Stimulated activated CD8-positive, alpha-beta memory T cell treated with anti-CD3 and anti-CD28 coated beads, Interleukin-15, amount 100 ng/mL, for 48 hours (primary cell): Measurements from ENCODE around the gene RAET1G.
"Not testable (repeated sequence)": the region's sequence is repeated elsewhere in the genome, so short reads cannot be mapped to it uniquely, and the experiment has no call there.

ENCODE experiments used
- DNase-seq, 2 donors: peaks; one replicate each; pipeline ENCODE4 v3.0.0-alpha.2; 2020; ENCODE audit warnings: low read depth in 2 of 2

The RAET1G gene

DNA sequence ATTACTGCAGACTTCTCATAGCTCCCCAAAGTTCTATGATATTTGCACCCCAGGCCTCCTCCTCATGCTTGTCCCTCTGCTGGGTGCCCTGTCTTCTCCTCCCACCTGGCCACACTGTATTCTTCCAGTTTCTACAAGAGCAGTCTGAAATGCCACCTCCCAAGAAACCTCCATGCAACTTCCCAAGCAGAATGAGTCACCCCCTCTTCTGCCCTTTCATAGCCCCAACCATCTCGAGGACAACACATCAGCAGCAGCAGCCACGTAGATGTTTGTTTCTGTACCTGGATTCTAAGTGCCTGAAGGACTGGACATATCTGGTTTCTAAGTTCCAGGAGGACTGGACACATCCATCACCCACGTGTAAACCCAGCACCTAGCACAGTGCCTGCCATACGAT lies 12.3 kb upstream of the RAET1G start:
- no peak for DNase-seq

DNA sequence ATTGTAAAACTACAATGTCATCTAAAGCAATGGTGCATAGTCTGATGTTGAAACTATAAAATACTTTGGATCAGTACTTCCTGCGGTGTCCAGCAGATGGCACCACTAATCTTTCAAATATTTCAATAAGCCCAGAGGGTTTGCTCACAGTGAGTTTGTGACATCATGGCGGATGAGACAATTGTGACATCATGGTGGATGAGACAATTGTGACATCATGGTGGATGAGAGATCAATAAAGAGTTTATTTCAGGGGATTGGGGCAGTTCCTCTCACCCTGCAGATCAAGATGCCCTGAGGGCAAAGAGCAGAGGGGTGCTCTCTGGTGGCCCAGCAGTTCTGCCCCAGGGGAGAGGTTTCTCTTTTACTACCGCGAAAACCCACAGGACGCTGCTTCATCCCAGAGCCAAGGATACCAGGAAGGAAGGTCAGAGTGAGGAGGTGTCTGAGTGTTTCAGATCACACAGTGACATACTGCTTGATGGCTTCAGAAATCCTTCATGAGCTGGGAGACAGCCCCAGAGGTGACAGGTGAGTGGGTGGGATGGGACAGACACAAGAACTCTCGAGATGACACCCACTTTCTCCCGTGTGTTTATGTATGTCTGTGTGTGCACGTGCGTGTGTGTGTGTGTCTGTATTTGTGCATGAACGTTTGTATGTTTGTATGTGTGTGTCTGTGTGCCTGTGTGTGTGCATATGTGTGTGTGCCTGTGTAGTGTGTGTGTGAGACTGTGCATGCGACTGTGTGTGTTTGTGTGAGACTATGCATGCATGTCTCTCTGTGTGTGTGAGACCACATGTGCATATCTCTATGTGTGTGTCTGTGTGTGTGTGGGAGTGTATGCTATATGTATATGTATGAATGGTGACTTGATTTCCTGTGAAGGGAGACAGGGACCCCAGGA lies 11.6 kb upstream of the RAET1G start:
- DNase-seq, result peak in 1 of 2 donors; percentile 26

DNA sequence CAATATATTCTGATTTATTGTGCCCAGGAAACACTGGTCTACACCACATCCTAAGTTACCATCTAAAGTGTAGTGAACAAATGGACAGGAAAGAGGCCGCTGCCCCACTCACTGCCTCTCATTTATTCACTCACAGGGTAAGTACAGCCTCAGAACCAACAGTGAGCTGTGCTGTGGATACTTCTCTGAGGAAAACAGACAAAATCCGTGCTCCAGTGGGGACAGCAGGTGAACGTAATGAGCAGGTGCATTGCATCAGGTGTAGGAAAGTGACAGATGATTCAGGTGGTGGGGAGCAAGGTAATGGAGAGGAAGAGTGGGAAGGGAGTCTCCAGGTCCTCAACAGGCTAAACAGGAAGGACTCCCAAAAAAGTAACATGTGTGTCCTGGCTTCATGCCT lies 10.5 kb upstream of the RAET1G start:
- DNase-seq, result no peak

DNA sequence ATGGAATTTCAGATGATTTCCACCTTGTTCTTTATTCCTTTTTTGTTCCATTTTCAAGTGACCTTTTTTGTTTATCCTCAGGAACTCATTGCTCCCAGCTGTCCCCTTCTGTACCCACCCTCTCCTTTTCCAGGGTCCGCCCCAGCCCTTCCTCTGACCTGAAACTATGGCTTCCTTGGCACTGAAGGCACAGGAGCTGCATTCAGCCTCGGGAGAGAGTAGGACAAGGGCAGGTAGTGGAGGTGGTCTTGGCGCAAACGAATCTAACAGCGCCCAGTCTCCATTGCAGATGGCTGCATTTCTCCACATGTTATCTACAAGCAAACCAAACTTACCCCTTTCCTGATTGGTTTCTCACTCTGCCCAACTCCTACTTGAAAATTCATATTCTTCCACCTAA lies 10.1 kb upstream of the RAET1G start:
- no peak for DNase-seq

DNA sequence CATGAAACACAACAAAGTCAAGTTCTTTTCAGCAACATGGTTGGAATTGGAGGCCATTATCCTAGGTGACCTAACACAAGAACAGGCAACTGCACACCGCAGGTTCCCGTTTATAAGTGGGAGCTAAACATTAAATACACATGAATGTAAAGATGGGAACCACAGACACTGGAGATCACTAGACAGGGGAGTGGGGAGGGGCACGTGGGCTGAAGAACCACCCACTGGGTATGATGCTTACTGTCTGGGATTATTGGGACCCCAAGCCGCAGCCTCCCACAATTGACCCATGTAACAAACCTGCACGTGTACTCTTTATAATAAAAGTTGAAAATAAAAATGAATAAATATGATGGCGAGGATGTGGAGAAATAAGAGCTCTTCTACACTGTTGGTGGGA lies 8.6 kb upstream of the RAET1G start:
- DNase-seq, result no peak

DNA sequence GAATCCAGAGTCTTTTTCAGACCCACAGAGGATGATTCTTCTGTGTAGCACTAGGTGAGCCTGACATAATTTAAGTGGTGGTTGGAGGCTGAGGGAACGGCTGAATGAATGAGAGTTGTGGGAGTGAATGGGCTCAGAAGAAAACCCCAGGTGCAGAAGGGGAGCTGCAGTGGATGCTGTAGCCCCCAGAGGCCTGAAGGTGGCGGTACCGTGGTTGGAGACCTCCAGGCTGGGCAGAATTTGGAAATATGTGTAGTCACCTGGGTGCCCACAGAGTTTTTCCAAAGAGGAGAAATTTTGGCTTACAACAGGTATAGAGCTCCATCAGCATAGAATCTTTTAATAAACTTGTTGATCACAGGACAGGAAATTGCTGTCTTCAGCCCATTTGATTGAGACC lies 6.5 kb upstream of the RAET1G start:
- DNase-seq, result no peak

DNA sequence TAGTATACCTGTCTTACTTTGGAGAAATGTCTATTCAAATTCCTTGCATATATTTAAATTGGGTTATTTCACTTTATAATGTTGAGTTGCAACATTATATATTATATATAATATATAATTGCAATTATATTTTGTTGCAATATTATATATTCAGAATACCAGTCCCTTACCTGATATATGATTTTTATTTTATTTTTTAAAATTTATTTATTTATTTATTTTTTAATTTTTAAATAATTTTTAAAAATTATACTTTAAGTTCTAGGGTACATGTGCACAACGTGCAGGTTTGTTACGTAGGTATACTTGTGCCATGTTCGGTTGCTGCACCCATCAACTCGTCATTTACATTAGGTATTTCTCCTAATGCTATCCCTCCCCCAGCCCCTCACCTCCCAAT lies 4.1 kb upstream of the RAET1G start:
- DNase-seq, result not testable (repeated sequence)

DNA sequence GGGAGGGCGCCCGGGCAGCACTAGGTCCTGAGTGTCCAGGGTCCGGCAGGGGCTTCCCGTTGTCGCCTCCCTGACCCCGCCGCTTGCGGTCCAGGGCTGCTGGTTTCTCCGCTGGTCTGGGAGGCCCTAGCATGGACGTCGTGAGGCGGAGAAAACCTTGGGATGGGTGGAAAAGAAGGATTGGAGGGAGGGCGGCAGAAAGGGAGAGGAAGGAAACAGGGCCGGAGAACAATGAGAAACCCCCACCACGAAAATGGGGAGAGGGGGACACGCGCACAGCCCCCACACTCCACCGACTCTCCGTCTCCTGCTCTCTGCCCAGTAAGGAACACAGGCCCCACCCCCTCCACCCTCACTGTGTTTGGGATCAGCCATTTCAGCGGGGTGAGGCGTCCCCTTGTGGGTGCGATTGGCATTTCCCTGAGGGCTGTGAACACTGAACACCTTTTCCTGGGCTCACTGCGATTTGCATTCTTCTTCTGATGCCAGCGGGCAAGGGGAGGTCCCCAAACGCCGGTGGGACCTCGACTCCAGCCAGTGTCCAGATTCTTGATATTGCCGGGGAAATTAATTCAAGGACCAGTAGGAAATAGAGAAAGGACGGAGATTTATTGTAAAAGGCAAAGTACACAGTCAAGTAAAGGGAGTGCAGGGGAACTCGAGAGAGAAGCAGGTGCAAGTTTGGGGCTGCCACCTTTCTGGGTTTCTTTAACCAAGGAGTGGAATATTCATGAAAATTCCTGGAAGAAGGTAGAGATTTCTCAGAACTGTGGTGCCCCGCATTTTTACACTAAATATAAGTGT lies 3.3 kb upstream of the RAET1G start:
- peak; percentile 58 to 64 for DNase-seq

DNA sequence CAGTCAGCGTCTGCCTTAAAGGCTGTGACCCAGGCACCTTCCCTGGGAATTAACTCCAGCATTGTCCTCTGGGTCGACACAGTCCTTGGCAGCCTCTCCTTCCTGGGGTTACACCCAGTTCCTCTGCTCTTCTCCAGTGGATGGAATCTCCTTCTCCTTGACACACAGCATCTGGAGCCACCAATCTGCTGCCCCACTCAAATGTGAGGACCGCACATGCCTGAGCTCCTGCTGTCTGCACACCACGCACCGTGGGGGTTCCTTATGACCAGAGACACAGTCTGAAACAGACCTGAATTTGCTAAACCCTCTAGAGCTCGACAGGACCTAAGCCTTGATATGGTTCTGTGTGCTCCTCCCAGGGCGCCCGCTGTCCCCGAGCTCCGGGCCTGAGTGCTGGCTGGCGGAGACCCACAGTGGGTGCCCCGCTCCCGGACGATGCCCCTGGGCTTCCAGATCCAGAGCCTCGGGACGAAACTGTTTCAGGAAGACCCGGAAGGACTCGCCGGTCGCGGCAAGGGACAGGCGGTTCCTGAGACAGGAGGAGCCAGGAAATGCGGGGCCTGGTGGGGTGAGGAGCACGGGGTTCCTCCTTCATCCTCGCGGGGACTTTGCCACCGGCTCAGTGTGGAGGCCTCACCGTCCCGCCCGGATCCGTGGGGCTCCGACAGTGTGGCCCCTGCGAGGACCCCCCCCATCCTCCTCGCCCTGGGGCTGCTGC lies 2.5 kb upstream of the RAET1G start:
- DNase-seq, result no peak

DNA sequence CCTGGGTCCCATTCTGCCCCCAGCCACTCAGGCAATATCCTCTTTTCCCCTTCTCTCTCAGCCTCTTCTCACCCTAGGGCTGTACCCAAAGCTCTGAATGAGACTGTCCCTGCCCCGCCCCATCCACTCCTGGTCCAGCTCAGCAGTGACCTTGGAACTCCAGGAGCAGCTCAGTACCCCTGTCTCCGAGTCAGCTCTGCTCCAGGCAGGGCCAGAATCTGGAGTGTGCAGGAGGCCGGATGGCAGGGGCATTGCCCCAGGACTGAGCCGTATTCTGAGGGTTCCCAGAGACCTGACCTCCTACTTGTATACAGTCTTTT lies 2.0 kb upstream of the RAET1G start:
- no peak for DNase-seq

DNA sequence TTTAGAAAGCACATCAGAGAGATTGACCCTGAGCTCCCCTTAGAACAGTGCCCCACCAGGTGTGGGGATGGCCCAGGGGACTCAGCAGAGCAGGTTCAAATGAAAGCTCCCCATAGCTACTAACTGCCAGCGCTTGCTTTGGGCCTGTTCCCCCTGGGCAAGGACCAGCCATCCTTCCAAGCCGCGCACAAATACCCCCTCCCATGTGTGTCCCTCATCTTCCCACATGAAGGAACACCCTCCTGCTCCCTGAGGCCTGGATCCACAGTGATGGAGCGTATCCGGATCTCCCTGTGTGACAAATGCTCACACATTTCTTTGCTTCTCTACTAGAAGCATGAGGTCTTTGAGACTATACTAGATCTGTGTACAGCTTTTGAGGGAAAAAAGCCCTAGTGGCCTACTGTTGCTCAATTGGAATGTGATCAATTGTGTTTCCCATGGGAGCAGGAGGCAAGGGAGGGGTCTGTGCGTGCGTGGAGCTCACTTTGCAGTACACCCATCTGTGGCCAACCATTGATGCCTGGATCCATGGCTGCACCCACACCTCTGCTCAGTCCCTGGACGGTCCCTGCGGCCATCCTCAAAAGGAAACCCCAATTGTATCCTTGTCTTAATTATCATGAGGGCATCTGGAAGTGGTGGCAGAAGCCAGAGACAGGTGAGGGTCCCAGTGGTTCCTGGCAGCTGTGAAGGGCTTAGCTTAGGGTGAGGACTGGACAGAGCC lies 1.4 kb upstream of the RAET1G start:
- DNase-seq, result no peak

DNA sequence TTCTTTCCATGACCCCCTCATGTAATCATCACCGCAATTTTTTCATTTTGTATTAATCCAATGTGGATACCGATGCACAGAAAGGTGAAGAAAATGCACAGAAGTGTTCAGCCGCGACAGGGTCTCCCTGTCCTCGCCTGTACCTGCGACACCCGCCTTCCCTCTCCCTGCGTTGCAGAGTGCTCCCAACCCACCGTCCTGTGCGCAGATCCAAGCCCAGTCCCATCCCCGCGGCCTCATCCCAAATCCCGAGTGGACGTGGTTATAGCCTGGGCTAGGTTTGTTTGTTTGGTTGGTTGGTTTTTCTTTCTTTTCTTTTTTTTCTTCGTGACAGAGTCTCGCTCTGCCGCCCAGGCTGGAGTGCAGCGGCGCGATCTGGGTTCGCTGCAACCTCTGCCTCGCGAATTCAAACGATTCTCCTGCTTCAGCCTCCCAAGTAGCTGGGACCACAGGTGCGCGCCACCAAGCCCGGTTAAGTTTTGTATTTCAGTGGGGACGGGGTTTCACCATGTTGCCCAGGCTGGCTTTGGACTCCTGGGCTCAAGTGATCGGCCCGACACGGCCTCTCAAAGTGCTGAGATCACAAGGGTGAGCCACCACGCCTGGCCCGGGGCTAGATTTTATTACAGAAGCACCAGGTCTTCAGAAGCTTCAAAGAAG lies 536 bp upstream of the RAET1G start:
- DNase-seq, result no peak

DNA sequence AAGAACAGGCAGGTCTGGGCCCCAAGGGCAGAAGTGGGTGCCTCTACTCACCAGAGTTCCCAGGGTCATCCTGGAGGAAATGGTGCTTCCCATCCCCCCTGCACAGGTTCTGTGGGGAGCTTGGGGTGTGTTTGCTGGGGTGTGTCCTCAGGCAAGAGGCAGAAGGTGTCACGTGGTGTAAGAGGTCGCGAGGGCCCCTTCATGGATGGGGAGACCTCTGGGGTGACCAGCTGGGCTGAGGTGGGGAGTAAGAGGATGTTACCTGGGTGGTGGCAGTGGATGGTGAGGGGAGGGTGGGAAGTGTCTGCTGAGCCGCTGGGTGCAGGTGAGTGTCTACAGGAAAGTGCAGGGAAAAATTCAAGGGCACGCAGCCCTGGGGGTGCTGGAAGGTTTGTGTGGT lies 830 bp downstream of the RAET1G start:
- not testable (repeated sequence) for DNase-seq

DNA sequence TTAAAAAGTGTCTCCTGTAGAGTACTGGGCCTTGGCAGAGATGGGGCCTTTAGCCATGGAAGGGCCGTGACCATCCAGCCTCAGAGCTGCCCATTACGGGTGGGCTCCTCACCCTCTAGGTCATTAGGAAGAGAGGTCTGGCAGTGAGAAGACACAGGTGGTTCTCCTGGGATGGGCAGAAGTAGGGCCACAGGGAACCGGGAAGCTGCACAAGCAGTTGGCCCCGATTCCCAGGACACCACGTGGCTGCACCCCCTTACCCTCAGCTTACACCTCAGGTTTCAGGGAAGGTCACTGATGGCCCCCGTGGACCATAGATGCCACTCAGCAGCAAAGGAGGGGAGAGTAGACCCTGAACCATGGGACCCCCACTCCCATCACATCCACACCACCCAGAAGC lies 1.6 kb downstream of the RAET1G start:
- DNase-seq, result no peak

DNA sequence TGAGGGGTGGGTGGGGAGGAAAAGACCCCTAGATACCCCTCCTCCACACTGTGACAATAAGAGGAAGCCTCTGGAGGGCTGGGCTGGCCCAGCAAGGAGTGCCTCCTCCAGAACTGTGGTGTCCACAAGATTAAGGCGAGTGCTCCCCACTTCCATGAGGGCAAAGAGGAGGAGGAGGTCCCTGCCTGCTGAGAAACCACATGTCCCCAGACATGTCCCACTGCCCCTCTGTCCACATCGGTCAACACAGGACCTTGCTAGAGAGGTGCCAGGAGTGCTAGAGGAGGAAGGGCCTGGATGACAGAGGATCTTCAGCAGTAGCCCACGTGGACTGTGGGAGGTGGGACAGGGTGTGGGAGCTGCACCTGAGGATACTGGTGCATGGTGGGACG lies 3.1 kb downstream of the RAET1G start:
- DNase-seq, result no peak

DNA sequence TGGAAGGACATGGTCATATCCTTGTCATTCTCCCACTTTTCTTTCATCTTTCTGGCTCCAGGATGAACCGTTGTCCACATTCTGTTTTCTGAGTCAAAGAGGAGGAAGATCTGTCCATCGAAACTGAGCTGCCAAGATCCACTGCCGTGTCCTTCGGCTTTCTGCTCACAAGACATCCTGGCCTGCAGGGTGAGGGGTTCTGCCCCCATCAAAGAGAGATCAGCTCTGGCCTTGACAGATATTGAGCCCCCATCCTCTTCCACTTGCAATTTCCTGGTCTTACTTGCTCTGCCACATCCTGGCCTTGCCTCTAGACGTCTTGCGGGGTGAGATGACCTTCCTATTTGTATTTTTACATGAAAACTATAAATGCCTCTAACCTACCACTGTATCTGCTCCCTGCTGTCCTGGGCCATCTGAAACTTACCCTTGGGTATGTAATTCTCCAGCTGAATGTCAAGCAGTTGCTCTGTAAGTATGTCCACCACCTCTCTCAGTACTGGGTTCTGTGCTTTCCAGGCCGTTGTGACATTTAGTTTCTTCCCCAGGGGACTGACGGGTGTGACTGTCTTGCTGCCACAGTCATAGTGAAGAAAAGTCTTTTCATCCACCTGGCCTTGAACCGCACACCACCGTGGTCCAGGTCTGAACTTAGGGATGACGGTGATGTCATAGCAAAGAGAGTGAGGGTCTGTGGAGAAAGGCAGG lies 3.6 kb downstream of the RAET1G start:
- not testable (repeated sequence) for DNase-seq

DNA sequence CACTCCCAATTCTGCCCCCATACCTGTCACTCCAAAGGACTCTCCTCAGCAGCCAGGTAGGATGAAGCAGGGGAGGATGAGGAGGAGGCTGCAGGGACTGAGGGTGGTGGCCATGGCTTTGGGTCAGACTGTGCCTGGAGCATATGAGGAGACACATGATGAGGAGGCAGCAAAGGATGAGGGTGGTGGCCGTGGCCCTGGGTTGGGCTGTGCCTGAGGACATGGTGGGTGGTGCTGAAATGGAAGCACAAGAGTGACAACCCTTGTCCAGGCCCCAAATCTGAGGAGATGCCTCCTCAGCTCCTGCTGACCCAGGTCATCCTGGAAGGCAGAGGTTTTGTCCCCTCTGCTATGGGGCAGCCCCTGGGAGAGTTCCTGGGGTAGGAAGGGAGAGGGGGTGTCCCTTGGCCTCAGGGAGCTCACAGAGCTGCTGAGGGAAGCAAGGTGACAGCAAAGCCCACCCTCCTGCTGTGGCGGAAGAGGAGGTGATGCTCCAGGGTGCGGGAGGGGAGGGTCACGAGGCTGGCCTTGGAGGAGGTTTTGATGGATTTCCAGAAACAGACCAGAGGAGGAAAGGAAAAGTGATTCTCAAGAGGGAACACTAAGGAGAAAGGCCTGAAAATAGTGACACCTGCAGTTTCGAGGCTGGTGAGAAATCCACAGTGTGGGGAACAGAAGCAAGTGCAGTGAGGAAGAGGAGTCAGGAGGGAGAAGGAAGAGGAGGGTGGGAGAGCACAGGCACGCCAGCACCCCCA lies 4.6 kb downstream of the RAET1G start:
- DNase-seq, result no peak

DNA sequence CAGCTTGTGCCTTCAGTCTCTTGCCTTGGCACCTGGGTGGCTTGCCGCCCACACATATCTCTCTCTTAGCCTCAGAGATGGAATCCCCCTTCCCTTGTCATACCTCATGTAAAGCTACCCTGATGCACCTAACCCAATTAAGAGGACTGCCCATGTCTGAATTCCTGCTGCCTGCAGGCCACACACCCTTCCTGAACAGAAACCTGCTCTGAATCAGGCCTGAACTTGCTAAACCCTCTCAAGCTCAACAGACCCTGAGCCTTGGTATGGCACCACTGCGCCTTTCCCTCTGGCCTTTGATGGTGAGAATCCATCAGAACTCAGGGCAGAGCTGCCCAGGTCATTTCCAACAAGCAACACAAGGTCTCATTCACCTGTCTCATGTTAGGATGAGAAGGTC lies 5.2 kb downstream of the RAET1G start:
- no peak for DNase-seq

DNA sequence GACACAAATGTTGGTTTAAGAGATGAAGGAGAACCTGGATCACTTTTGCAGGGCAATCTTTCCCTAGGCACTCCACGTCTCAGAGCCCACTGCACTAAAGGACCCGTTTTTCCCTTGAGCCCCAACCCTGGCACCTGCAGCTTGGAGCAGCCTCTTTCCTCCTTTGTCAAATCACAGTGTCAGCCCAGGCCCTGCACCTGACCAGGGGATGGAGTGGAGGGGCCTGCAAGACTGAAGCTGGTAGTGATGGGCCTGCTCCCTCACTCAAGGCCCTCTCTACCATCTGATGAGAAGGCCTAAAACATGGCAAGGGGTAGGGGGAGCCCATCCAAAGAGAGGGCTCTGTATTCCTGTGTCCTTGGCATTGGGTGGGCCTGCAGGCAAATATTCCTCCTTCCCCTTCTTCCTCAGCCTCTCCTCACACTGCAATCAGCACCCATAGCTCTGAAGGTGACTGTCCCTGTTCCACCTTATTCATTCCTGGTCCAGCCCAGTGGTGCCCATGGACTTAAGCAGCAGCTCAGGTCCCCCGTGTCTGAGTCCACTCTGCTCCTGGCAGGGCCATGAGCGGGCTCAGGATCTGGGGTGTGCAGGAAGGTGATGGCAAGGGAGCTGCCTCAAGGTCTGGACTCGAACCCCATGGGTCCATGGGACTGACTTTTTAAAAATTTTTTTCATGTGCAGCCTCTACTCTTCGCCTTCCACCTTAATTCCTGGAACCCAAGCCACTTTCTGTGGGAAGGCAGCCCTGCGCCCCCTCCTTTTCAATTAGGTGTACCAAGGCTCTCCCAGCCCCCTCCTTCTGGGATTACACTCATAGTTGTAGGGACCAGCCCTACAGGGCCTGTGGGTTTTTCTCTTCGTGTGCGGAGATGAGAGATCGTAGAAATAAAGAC lies 6.7 kb downstream of the RAET1G start:
- no peak for DNase-seq
